Urinary bladder (tissue), 4 donors: Measurements from ENCODE around the gene KCNH3. TPM values are rescaled to one million over a fixed set of nuclear protein-coding genes. Genes with fewer than 3 reads are reported as not detected.

Experiments used
- DNase-seq: peaks from one replicate; pipeline ENCODE4 v3.0.0-alpha.2; 2015; ENCODE audit errors: extremely low spot score
- H3K27ac ChIP-seq: one replicate; pipeline ENCODE4 v1.5.1; 2013; ENCODE audit warnings: low read depth, mild to moderate bottlenecking, moderate library complexity
- H3K36me3 ChIP-seq: one replicate; pipeline ENCODE4 v1.6.1; 2013; ENCODE audit warnings: mild to moderate bottlenecking, moderate library complexity; ENCODE audit not compliant: insufficient read depth
- H3K4me1 ChIP-seq: one replicate; pipeline ENCODE4 v1.6.1; 2013; ENCODE audit warnings: mild to moderate bottlenecking, moderate library complexity; ENCODE audit not compliant: insufficient read depth
- H3K4me3 ChIP-seq: one replicate; pipeline ENCODE4 v1.5.1; 2013; ENCODE audit warnings: low read depth, low read length
- WGBS: extraction: QIAGEN DNeasy Blood & Tissue Kit; methylation state at CpG from one replicate; pipeline ENCODE4 v1.1.7; 2013; 5-methylcytosine and 5-hydroxymethylcytosine counted together
- polyA plus RNA-seq: library from polyadenylated mRNA; stranded (reverse); fragments of 200-250 nt; gene quantifications from one replicate; pipeline ENCODE4 v1.2.3, GENCODE V29; 2013
- total RNA-seq: library from RNA; depleted of rRNA; stranded (reverse); fragments of >200 nt; gene quantifications from one replicate; pipeline ENCODE4 v1.2.3, GENCODE V29; 2014
- donor health status: healthy with polysubstance abuse.
- donor health status: healthy.

KCNH3 gene
- total and polyA plus RNA-seq, 2 donors = 0.28 to 0.58 TPM

GRCh38 chr12:49565406-49566265, 26.8 kb downstream of the KCNH3 start:
- H3K27ac ChIP-seq = no peak overlapping the region
- no peaks in the 10 kb centered on the region for H3K4me1 ChIP-seq
- DNase-seq = no peak
- no peak overlapping the region for H3K4me3 ChIP-seq
- 92% methylated on average over 12 of the region's 12 CpGs for WGBS
- H3K36me3 ChIP-seq = no peaks in the 10 kb centered on the region

GRCh38 chr12:49566361-49566760, 27.5 kb downstream of the KCNH3 start:
- H3K4me3 ChIP-seq = no peak overlapping the region
- DNase-seq = no peak
- no peak overlapping the region for H3K27ac ChIP-seq
- H3K36me3 ChIP-seq = no peaks in the 10 kb centered on the region
- peaks cover 2% of the 10 kb centered on the region for H3K4me1 ChIP-seq
- 94% methylated on average over 13 of the region's 13 CpGs for WGBS

GRCh38 chr12:49567302-49567610, 28.4 kb downstream of the KCNH3 start:
- H3K4me1 ChIP-seq = peaks cover 2% of the 10 kb centered on the region
- no peak for DNase-seq
- WGBS = 3% methylated on average over 11 of the region's 11 CpGs
- no peak overlapping the region for H3K27ac ChIP-seq
- H3K4me3 ChIP-seq = peak overlapping the region; percentile 69
- H3K36me3 ChIP-seq = no peaks in the 10 kb centered on the region

GRCh38 chr12:49567611-49568441, 29.0 kb downstream of the KCNH3 start, which contains the start of gene MCRS1:
Gene MCRS1, minus strand, starts transcription at chr12:49568142. Its CDS starts 1,411 bp downstream, at chr12:49566731.
- Histone ChIP-seq H3K4me1 (peaks cover 2% of the 10 kb centered on the region), H3K4me3 (peak within 1 kb of the TSS; percentile 69), H3K27ac (peak within 1 kb of the TSS; percentile 57), H3K36me3 (no peaks in the 10 kb centered on the region)
- WGBS = under 1% methylated on average over 54 of the region's 54 CpGs
- peak; percentile 88 for DNase-seq

GRCh38 chr12:49568442-49569162, 29.8 kb downstream of the KCNH3 start:
- WGBS = 1% methylated on average over 19 of the region's 19 CpGs
- Histone ChIP-seq H3K27ac (no peak overlapping the region), H3K36me3 (no peaks in the 10 kb centered on the region), H3K4me3 (peak overlapping the region; percentile 69), H3K4me1 (peaks cover 2% of the 10 kb centered on the region)
- DNase-seq = no peak

- no peak overlapping the region for H3K27ac ChIP-seq
- no peak overlapping the region for H3K4me3 ChIP-seq
- no peaks in the 10 kb centered on the region for H3K36me3 ChIP-seq
- no peaks in the 10 kb centered on the region for H3K4me1 ChIP-seq
- 83% methylated on average over 9 of the region's 9 CpGs for WGBS
- no peak for DNase-seq
These were observed 38.9 kb downstream of the KCNH3 start for GRCh38 chr12:49577589-49578315.

GRCh38 chr12:49578471-49579112, 39.8 kb downstream of the KCNH3 start:
- Histone ChIP-seq H3K27ac (no peak overlapping the region), H3K36me3 (no peaks in the 10 kb centered on the region), H3K4me1 (no peaks in the 10 kb centered on the region), H3K4me3 (no peak overlapping the region)
- DNase-seq = no peak
- 80% methylated on average over 13 of the region's 13 CpGs for WGBS

- Histone ChIP-seq H3K27ac (no peak overlapping the region), H3K4me1 (no peaks in the 10 kb centered on the region), H3K4me3 (no peak overlapping the region), H3K36me3 (no peaks in the 10 kb centered on the region)
- WGBS = 38% methylated on average over 8 of the region's 8 CpGs
- DNase-seq = peak; percentile 20
These were observed 42.0 kb downstream of the KCNH3 start for GRCh38 chr12:49580572-49581535.

GRCh38 chr12:49582201-49582600, 43.4 kb downstream of the KCNH3 start:
- WGBS = 78% methylated on average over 1 of the region's 1 CpG
- Histone ChIP-seq H3K27ac (no peak overlapping the region), H3K4me3 (no peak overlapping the region), H3K36me3 (no peaks in the 10 kb centered on the region), H3K4me1 (no peaks in the 10 kb centered on the region)
- no peak for DNase-seq

GRCh38 chr12:49582850-49583249, 44.0 kb downstream of the KCNH3 start:
- no peak overlapping the region for H3K27ac ChIP-seq
- H3K36me3 ChIP-seq = no peaks in the 10 kb centered on the region
- no peak for DNase-seq
- no peaks in the 10 kb centered on the region for H3K4me1 ChIP-seq
- H3K4me3 ChIP-seq = no peak overlapping the region
- WGBS = 27% methylated on average over 4 of the region's 4 CpGs

- DNase-seq = no peak
- Histone ChIP-seq H3K27ac (no peak overlapping the region), H3K4me3 (no peak overlapping the region), H3K4me1 (no peaks in the 10 kb centered on the region), H3K36me3 (no peaks in the 10 kb centered on the region)
- WGBS = 62% methylated on average over 13 of the region's 13 CpGs
These were observed 44.7 kb downstream of the KCNH3 start for GRCh38 chr12:49583366-49584094.
